RWPE1 (cell line): ENCODE data around the gene LRFN4.

ENCODE experiments used
- CTCF ChIA-PET: fragments of 350-600 bp; sonication (Branson Sonifier 250); formaldehyde crosslinking; extraction: SDS; loops from one replicate; lab custom pipeline; 2021; lab: Yijun Ruan, JAX
- POLR2A ChIA-PET: fragments of 400-600 bp; formaldehyde crosslinking; extraction: SDS; loops from one replicate; lab custom pipeline; 2020; ENCODE audit warnings: antibody characterized with exemption; ENCODE audit not compliant: low non-redundant PET; lab: Yijun Ruan, JAX
- DNase-seq: peaks from one replicate; pipeline ENCODE4 v3.0.0; 2012; ENCODE audit warnings: low spot score
- H3K27ac ChIP-seq: fragments of 450-650 bp; 2 replicates; pipeline ENCODE4 v1.5.1; 2017
- TF ChIP-seq, protein P1 (sequence below): fragments of 450-650 bp; conservative IDR thresholded peaks from 2 replicates; pipeline ENCODE4 v1.5.1; 2017; ENCODE audit warnings: low read depth, mild to moderate bottlenecking

Gene LRFN4

DNA sequence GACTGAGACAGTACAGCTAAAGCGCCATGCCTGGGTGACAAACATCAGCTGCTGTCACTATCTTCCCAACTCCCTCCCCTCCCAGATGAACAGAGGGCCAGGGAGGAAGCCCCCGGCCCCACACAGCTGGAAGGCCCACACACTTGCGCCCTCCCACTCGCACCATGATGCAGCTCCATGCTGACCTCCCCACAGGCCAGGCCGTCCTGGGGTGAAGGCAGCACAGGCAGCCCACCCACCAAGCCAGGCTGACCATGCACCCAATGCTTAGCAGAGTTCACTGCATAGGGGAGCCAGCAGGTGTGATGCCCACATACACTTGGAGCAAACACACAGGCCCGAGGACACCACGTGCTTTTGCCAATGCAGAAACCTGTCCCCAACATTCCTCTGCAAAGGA, 22.1 kb downstream of the LRFN4 start:
- no peak for DNase-seq
- POLR2A ChIA-PET: no interaction called here
- H3K27ac ChIP-seq: peak overlapping the region; percentile 87
- CTCF ChIA-PET: interaction anchor here (0.6 to 1.2 kb wide), 3 partner anchors 11 to 285 kb away, joined by 3 to 4 read pairs (median 4); no protein-coding TSS in a partner anchor
- TF ChIP-seq, protein P1, sequence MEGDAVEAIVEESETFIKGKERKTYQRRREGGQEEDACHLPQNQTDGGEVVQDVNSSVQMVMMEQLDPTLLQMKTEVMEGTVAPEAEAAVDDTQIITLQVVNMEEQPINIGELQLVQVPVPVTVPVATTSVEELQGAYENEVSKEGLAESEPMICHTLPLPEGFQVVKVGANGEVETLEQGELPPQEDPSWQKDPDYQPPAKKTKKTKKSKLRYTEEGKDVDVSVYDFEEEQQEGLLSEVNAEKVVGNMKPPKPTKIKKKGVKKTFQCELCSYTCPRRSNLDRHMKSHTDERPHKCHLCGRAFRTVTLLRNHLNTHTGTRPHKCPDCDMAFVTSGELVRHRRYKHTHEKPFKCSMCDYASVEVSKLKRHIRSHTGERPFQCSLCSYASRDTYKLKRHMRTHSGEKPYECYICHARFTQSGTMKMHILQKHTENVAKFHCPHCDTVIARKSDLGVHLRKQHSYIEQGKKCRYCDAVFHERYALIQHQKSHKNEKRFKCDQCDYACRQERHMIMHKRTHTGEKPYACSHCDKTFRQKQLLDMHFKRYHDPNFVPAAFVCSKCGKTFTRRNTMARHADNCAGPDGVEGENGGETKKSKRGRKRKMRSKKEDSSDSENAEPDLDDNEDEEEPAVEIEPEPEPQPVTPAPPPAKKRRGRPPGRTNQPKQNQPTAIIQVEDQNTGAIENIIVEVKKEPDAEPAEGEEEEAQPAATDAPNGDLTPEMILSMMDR: no peak

DNA sequence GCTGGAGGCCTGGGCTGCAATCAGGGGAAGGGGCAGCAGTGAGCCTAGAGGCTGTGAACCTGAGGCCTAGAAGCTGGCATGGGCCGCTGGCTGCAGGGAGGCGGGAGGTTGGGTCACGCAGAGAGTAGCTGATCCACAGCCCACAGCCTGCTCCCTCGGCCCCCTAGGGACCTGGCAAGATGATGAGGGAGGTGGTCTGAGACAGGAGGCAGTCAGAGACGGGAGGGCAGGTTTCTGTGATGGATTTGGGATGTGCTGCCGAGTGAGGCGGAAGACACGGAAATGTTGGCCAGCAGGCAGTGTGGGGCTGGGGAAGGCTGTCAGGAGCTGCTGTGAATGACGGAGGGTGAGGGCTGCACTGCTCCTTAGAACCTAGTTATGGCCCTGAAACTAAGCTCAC, 22.7 kb downstream of the LRFN4 start:
- DNase-seq: no peak
- CTCF ChIA-PET: interaction anchor here (0.6 to 1.2 kb wide), 2 partner anchors 12 to 32 kb away, joined by 3 to 4 read pairs; no protein-coding TSS in a partner anchor
- POLR2A ChIA-PET: no interaction called here
- peak overlapping the region; percentile 87 for H3K27ac ChIP-seq
- TF ChIP-seq, protein P1: no peak

DNA sequence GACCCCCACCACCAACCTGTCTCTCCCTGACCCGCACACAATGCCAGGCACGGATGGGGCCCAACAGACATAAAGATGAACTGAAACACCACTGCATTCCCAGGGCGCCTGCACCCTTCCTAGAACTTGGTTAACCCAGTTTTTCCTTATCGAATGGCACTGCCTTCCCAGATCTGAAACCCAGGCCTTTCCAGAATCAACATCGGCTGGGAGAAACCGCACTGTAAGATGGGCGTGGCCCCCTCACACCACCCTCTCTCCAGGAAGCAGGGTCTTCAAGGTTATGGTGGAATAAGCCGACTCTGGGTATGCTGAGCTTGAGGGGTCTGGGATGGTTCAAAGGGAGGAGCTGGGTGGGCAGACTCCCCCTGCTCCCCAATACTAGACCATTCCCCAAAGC, 23.1 kb downstream of the LRFN4 start:
- no peak for DNase-seq
- TF ChIP-seq, protein P1: no peak
- POLR2A ChIA-PET: no interaction called here
- peak overlapping the region; percentile 87 for H3K27ac ChIP-seq
- CTCF ChIA-PET: interaction anchor here (1.3 kb wide), 1 partner anchor 32 kb away, joined by 4 read pairs; no protein-coding TSS in a partner anchor

DNA sequence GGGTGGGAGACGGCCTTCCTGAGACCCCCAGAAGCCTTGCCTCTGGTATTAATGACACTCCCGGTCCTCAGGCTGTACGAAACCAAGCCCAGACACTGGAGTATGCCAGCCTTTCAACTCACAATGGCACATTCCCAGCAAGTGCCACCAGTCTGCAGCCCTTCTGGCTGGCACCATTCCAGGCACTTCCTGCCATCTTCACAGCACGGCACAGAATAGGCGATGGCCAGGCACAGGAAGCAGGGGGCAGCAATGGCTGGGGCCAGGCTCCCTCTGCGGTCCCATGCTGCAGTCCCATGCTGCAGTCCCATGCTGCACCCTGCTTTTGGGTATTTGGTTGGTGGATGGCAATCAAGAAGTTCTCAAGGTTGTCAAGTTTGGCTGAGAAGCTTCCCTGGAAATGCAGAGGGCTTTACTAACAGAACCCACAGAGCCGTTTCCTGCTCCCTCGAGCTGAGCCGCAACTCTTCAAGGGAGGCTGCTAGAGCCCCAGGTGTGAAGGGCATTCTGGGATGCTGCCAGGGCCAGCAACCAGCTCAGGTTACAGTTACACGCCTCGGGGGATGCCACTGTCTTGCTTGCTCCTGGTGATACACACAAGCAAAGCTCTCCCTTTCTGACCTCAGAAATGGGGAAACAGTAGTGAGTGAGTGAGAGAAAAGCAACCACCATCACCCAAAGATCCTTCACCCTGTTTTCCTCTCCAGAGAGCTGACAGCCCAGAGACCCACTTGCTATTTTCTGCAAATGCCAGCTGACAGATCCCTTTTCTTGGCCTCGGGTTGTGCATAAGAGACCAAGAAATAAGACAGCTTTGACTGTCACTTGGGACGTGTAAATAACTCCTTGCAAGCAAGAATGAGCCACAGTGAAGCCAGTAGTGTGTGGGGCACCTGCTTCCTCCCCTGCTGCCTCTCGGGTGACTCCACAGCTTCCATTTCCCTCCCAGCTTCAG, 23.9 kb downstream of the LRFN4 start:
- ChIA-PET CTCF (interaction anchor here (0.6 to 1.3 kb wide), 6 partner anchors 9 to 471 kb away, joined by 3 to 4 read pairs (median 3); partner anchors contain the start of gene DPP3), POLR2A (interaction anchor here (0.6 kb wide), 1 partner anchor 238 kb away, joined by 5 read pairs; the partner anchor contains the start of gene KDM2A)
- DNase-seq: peak; percentile 76
- H3K27ac ChIP-seq: peak overlapping the region; percentile 87
- TF ChIP-seq, protein P1: no peak

DNA sequence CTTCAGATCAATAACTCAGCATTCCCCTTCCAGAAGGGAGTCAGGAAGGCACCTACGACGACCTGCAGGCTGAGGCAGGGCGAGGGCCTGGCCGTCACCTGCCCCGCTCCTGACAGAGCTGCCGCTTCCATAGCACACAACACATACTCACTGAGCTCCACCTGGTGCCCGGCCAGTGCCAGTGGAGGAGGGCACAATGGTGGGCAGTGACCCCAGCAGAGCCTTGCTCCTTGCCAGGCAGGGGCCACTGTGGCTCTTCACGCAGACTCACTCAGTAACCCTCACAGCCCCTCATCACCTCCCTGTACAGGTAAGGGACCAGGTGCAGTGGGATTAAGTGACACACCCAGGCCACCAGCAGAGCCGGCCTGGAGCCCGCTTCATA, 24.6 kb downstream of the LRFN4 start:
- DNase-seq: no peak
- POLR2A ChIA-PET: no interaction called here
- TF ChIP-seq, protein P1: no peak
- peak overlapping the region; percentile 87 for H3K27ac ChIP-seq
- CTCF ChIA-PET: interaction anchor here (0.7 to 1.2 kb wide), 4 partner anchors 9 to 470 kb away, joined by 3 to 5 read pairs (median 3); no protein-coding TSS in a partner anchor

DNA sequence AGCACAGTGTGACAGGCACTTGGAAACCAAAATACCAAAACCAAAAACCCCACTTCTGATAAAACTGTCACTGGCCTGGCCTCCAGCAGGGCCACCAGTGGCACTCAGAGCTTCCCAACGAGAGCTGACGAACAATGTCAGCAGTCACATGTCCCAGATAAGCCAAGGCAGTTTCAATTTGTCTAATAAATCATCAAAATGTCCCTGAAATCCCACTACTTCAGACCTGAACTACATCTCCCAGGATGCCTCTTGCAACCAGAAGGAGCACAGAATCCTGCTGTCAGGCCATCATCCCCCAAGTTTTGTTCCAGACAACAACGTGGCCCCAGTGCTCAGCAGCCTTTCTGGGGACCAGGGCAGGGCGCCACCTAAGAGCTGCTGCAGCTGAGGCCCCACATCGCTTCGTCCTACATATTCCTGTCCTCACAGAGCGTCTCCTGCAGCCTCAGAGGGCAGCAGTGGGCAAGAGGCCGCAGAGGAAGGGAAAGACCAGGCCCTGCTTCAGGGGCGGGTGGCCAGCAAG, 25.1 kb downstream of the LRFN4 start:
- TF ChIP-seq, protein P1: no peak
- POLR2A ChIA-PET: no interaction called here
- peak overlapping the region; percentile 87 for H3K27ac ChIP-seq
- DNase-seq: no peak
- CTCF ChIA-PET: interaction anchor here (1.2 kb wide), 1 partner anchor 94 kb away, joined by 5 read pairs; no protein-coding TSS in a partner anchor
